Fibroblast of mammary gland (primary cell): ENCODE data around the gene LIN7B.
A peak's percentile ranks its signal among the peaks of the same experiment; 100 is the strongest.

Source experiments
- DNase-seq: peaks from one replicate; pipeline ENCODE4 v3.0.0-alpha.2; 2010; ENCODE audit warnings: low read depth
- H3K4me3 ChIP-seq: 2 replicates; pipeline ENCODE4 v1.5.1; 2011; ENCODE audit warnings: low read depth, mild to moderate bottlenecking, low read length, moderate library complexity; ENCODE audit not compliant: control insufficient read depth
- TF ChIP-seq, protein P1 (sequence below): conservative IDR thresholded peaks from 2 replicates; pipeline ENCODE4 v1.5.1; 2011; ENCODE audit warnings: low read depth, low read length, inconsistent platforms; ENCODE audit not compliant: control insufficient read depth, insufficient read depth

LIN7B gene

DNA sequence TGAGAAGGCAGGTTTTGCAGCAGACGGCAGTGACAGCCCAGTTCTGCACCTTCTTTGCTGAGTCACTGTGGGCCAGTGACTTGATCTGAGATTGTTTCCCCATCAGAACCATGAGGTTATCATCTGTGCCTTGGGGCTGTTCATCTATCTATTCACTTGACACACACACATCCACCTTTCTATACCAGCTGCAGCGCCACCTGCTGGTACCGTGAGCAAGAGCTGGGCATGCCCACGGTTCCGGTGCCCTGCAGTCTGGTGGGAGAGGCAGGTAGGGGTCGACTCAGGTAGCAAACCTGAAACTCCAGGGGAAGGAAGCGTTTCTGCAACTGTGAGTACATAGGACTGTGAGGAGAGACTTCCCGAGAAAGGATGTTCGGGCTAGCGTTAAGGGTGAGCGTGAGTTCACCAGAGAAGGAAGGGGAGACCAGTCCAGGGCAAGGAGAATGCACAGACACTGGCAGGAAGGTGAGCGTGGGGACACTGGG lies 7.5 kb upstream of the LIN7B start:
- peak; percentile 58 for DNase-seq
- TF ChIP-seq, protein P1, sequence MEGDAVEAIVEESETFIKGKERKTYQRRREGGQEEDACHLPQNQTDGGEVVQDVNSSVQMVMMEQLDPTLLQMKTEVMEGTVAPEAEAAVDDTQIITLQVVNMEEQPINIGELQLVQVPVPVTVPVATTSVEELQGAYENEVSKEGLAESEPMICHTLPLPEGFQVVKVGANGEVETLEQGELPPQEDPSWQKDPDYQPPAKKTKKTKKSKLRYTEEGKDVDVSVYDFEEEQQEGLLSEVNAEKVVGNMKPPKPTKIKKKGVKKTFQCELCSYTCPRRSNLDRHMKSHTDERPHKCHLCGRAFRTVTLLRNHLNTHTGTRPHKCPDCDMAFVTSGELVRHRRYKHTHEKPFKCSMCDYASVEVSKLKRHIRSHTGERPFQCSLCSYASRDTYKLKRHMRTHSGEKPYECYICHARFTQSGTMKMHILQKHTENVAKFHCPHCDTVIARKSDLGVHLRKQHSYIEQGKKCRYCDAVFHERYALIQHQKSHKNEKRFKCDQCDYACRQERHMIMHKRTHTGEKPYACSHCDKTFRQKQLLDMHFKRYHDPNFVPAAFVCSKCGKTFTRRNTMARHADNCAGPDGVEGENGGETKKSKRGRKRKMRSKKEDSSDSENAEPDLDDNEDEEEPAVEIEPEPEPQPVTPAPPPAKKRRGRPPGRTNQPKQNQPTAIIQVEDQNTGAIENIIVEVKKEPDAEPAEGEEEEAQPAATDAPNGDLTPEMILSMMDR, result peak; percentile 79
- no peak overlapping the region for H3K4me3 ChIP-seq

DNA sequence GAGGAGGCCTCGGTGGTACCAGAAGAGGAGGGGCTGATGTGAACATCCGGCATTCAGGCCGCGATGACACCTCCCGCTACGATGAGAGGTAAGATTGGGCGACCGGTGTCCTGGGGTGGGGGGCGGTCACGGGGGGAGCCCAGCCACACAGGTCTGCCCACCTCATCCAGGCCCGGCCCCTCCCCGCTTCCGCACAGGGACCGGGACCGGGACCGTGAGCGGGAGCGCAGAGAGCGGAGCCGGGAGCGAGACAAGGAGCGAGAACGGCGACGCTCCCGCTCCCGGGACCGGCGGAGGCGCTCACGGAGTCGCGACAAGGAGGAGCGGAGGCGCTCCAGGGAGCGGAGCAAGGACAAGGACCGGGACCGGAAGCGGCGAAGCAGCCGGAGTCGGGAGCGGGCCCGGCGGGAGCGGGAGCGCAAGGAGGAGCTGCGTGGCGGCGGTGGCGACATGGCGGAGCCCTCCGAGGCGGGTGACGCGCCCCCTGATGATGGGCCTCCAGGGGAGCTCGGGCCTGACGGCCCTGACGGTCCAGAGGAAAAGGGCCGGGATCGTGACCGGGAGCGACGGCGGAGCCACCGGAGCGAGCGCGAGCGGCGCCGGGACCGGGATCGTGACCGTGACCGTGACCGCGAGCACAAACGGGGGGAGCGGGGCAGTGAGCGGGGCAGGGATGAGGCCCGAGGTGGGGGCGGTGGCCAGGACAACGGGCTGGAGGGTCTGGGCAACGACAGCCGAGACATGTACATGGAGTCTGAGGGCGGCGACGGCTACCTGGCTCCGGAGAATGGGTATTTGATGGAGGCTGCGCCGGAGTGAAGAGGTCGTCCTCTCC lies 6.3 kb upstream of the LIN7B start:
- TF ChIP-seq, protein P1, result no peak
- H3K4me3 ChIP-seq, result no peak overlapping the region

DNA sequence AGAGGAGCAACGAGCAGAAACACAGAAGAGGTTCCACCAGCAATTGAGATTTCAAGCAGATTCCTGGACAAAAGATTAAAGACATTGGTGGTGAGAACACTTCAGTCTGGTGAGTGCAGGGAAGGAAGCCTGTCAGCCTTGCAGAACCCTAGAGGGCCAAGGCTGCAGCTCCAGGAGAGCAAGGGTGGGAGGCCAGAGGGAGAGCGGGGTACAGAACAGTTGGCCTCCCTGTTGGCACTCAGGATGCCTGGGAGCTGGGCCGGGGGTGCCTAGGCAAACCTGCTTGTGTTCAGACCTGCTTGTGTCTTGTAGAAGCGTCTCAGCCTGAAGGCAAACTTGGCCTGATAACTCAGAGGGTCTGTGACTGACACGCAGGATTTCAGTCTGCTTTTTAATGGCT lies 5.1 kb upstream of the LIN7B start:
- TF ChIP-seq, protein P1, result no peak
- DNase-seq, result no peak
- H3K4me3 ChIP-seq, result no peak overlapping the region

More for the DNA sequence above, 6.3 kb upstream of the LIN7B start:
- no peak for DNase-seq

DNA sequence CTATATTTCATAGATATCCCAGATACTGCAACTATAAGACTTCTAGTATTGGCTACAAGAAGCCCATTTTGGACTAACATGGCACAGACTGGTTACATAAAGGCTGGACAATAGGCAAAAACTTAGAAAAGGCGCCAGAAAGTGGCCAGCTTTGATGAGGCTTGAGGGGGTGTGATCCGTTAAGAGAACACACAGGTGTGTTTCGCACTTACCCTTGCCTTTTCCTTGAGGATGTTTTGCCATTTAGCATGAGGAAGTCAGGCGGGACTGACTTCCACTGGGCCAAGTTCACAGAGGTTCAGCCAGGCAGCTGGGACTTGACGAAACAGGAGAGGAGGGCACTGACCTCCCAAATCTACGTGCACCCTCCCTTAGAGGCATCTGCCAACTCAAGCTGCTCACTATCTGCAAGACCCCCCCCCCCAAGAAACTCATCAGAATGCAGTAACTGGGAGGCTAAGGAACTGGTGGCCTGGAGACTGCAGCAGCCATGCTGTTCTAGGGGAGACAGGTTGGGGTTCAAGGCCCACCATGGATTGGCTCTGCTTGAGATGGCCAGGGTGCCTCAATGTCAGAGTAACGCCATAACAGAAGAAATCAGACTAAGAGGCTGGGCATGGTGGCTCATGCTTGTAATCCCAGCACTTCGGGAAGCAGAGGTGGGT lies 4.5 kb upstream of the LIN7B start:
- no peak overlapping the region for H3K4me3 ChIP-seq
- TF ChIP-seq, protein P1, result no peak
- no peak for DNase-seq

DNA sequence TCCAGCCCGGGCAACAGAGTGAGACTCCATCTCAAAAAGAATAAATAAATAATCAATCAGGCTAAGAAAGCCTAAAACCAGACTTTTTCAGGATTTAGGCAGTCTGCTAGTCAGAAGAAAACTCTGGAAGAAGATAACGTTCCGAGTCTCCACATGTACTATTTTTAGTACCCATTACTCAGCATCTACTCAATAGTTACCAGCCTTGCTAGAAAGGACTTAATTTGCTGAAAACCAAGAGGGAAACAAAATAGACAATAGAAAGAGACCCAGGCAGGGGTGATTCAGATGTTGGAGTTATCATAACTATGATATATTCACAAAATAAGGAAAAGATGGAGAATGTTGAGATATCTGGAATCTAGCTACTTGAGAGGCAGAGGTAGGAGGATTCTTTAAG lies 3.6 kb upstream of the LIN7B start:
- H3K4me3 ChIP-seq, result no peak overlapping the region
- peak; percentile 51 for DNase-seq
- TF ChIP-seq, protein P1, result no peak

DNA sequence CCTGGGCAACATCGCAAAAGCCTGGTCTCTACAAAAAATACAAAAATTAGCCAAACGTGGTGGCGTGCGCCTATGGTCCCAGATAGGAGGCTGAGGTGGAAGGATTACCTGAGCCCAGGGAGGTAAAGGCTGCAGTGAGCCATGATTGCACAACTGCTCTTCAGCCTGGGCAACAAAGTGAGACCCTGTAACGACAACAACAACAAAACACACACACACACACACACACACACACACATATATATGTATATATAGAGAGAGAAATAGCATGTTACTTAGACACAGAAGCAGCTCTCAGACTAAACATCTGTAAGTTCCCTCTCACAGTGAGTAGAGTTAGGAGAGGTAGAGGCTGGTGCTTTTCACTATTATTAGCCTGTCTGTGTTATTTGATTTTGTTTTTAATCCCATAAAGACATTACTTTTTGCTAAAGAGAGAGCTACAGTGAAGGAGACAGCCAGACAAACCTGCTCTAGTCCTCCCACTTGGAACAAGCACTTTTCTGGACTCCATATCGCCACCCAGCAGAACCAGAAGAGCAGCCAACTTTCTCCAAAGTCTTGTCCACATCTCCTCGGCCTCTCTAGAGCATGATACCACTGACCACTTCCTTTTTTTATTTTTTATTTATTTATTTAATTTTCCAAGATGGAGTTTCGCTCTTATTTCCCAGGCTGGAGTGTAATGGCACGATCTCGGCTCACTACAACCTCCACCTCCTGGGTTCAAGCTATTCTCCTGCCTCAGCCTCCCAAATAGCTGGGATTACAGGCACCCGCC lies 2.8 kb upstream of the LIN7B start:
- DNase-seq, result no peak
- TF ChIP-seq, protein P1, result no peak
- H3K4me3 ChIP-seq, result no peak overlapping the region
